Panc1 (cell line): ENCODE measurements around the gene CSF3R.

ENCODE experiments used
- CTCF ChIP-seq: fragments of 450-650 bp; IDR thresholded peaks from 2 replicates; pipeline ENCODE4 v1.5.1; 2017; ENCODE audit warnings: mild to moderate bottlenecking
- POLR2AphosphoS5 ChIP-seq: IDR thresholded peaks from 2 replicates; pipeline ENCODE4 v1.6.1; 2012; ENCODE audit warnings: mild to moderate bottlenecking, low read depth, low read length, moderate library complexity
- REST ChIP-seq, 2 experiments: IDR thresholded peaks; 2 replicates each; pipeline ENCODE4 v1.6.1; 2011 to 2012; ENCODE audit warnings: low read depth in 2 of 2, control low read depth in 1 of 2, low read length in 1 of 2, mild to moderate bottlenecking in 1 of 2, moderate library complexity in 1 of 2; ENCODE audit not compliant: insufficient read depth in 1 of 2
- SIN3A ChIP-seq: IDR thresholded peaks from 2 replicates; pipeline ENCODE4 v1.6.1; 2012; ENCODE audit warnings: low read depth, mild to moderate bottlenecking, low read length, moderate library complexity, borderline replicate concordance; ENCODE audit not compliant: insufficient read depth

- TF ChIP-seq CTCF, result no peak
- TF ChIP-seq SIN3A, result no peak
- TF ChIP-seq POLR2AphosphoS5, result no peak
- no peak for TF ChIP-seq REST (IDR thresholded peaks at IDR 0.05; ENCODE audit: insufficient read depth in 1 of 2, low read depth in 2 of 2, low read length in 1 of 2)
Observed at GRCh38 chr1:36450919-36451305, 31.8 kb downstream of the CSF3R start.
